Thyroid gland (tissue), 4 donors: ENCODE data around the gene TAB2. TPM values are rescaled to one million over a fixed set of nuclear protein-coding genes. Genes with fewer than 3 reads are reported as not detected.

Experiments
- DNase-seq, 2 donors: peaks; one replicate each; pipeline ENCODE4 v3.0.0-alpha.2; 2019
- H3K27ac ChIP-seq, 3 donors: fragments of 200-600 bp; sonication (generic); 1 replicate in 2 of 3; 2 replicates in 1 of 3; pipeline ENCODE4 v1.5.1; 2016 to 2019; ENCODE audit warnings: mild to moderate bottlenecking in 1 of 3, moderate library complexity in 1 of 3
- H3K27me3 ChIP-seq: fragments of 200-600 bp; sonication (generic); one replicate; pipeline ENCODE4 v1.5.1; 2019
- H3K36me3 ChIP-seq, 2 donors: fragments of 200-600 bp; sonication (generic); one replicate each; pipeline ENCODE4 v1.5.1; 2016 to 2019
- H3K4me1 ChIP-seq, 2 donors: fragments of 200-600 bp; sonication (generic); one replicate each; pipeline ENCODE4 v1.5.1; 2017 to 2019
- H3K4me3 ChIP-seq, 3 donors: fragments of 200-600 bp; sonication (generic); replicated peaks in 1 of 3; 1 replicate in 2 of 3; 2 replicates in 1 of 3; pipeline ENCODE4 v1.5.1; 2016; ENCODE audit warnings: mild to moderate bottlenecking in 1 of 3
- H3K9me3 ChIP-seq: fragments of 200-600 bp; sonication (generic); one replicate; pipeline ENCODE4 v1.5.1; 2017
- POLR2A ChIP-seq, 2 donors: fragments of 450-650 bp; IDR thresholded peaks; one replicate each; pipeline ENCODE4 v1.6.1; 2017; ENCODE audit warnings: antibody characterized with exemption in 2 of 2, mild to moderate bottlenecking in 2 of 2, moderate library complexity in 1 of 2
- WGBS, 2 donors: methylation state at CpG; one replicate each; pipeline ENCODE4 v1.1.5; 2017; 5-methylcytosine and 5-hydroxymethylcytosine counted together
- intact Hi-C: fragments of 100-400 bp; cut with DNase I; formaldehyde crosslinking; loops from one replicate; pipeline ENCODE4 v1.15.1; 2023
- total RNA-seq, 4 donors: library from RNA; depleted of rRNA; stranded (reverse); fragments of >200 nt; gene quantifications; one replicate each; pipeline ENCODE4 v1.2.3, GENCODE V29; 2016
- TF ChIP-seq, protein P1 (sequence below), 6 experiments: fragments of 200-600 bp in 3 of 6; fragments of 450-650 bp in 3 of 6; sonication (generic) in 3 of 6; IDR thresholded peaks; one replicate each; pipeline ENCODE4 v1.5.1; 2016 to 2019; ENCODE audit warnings: antibody characterized with exemption in 6 of 6, mild to moderate bottlenecking in 2 of 6, inconsistent platforms in 1 of 6, moderate library complexity in 1 of 6

Gene TAB2
- total RNA-seq, 4 donors from 2014 or later = 58.5 to 74.3 (median 64.7) TPM

DNA sequence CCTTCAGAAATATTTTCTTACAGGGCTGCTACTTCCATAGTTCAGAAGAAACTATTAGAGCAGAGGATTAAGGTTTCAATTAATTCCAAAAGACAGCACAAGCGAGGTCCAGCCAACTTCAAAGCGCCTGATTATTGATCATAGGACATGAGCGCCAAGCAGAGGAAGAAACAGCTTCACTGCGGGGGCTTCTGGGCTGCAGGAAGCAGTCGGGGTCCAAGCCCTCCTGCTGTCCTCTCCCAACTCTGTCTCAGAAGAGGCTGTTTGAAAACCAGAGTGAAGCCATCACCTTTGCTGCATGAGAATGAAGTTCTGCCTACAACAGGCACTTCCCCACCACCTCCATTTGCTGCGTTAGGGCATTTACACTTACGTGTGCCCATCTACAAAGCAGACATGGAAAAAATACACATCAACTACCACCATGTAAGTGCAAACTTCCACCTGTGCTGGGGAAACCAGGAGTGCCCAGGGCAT lies 106.5 kb downstream of the TAB2 start:
- H3K27me3 ChIP-seq = no peaks in the 10 kb centered on the region
- no peaks in the 10 kb centered on the region for H3K9me3 ChIP-seq
- WGBS, 2 donors = 59 to 66% methylated on average over 7 of the region's 7 CpGs
- H3K27ac ChIP-seq = peak overlapping the region; percentile 72 to 87 (median 84)
- TF ChIP-seq, protein P1, sequence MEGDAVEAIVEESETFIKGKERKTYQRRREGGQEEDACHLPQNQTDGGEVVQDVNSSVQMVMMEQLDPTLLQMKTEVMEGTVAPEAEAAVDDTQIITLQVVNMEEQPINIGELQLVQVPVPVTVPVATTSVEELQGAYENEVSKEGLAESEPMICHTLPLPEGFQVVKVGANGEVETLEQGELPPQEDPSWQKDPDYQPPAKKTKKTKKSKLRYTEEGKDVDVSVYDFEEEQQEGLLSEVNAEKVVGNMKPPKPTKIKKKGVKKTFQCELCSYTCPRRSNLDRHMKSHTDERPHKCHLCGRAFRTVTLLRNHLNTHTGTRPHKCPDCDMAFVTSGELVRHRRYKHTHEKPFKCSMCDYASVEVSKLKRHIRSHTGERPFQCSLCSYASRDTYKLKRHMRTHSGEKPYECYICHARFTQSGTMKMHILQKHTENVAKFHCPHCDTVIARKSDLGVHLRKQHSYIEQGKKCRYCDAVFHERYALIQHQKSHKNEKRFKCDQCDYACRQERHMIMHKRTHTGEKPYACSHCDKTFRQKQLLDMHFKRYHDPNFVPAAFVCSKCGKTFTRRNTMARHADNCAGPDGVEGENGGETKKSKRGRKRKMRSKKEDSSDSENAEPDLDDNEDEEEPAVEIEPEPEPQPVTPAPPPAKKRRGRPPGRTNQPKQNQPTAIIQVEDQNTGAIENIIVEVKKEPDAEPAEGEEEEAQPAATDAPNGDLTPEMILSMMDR (IDR thresholded peaks at IDR 0.05) = no peak
- TF ChIP-seq POLR2A (IDR thresholded peaks at IDR 0.05) = no peak
- peaks cover 7 to 10% of the 10 kb centered on the region in 2 donors for H3K4me1 ChIP-seq
- intact Hi-C loops = loop anchor here (10.0 kb wide), 1 partner anchor 109 kb away; the partner anchor contains the start of gene TAB2
- DNase-seq = no peak
- H3K36me3 ChIP-seq = no peaks in the 10 kb centered on the region
- H3K4me3 ChIP-seq = no peak overlapping the region

DNA sequence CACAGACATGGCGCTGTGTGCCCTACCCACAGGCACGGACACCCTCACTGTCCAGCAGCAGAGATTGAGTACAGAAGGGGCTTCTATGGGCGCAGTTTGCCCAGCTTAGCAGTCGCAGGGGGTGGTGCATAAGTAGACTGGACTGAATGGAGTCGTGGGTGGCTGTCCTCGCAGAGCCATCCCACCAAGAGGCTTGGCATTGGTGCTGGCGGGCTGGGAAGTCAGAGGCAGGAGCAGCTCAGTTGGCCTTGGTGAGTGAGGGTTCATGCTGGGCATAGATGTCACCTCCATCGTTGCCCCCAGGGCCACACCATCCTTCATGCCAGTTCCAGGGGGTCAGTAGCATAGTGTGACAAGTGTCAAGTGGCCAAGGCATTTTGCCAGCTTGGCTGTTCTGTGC lies 107.7 kb downstream of the TAB2 start:
- TF ChIP-seq, protein P1 (IDR thresholded peaks at IDR 0.05) = no peak
- no peak for TF ChIP-seq POLR2A (IDR thresholded peaks at IDR 0.05)
- intact Hi-C loops = loop anchor here (5.0 to 10.0 kb wide), 2 partner anchors 110 to 338 kb away; partner anchors contain the start of gene TAB2
- no peaks in the 10 kb centered on the region for H3K9me3 ChIP-seq

DNA sequence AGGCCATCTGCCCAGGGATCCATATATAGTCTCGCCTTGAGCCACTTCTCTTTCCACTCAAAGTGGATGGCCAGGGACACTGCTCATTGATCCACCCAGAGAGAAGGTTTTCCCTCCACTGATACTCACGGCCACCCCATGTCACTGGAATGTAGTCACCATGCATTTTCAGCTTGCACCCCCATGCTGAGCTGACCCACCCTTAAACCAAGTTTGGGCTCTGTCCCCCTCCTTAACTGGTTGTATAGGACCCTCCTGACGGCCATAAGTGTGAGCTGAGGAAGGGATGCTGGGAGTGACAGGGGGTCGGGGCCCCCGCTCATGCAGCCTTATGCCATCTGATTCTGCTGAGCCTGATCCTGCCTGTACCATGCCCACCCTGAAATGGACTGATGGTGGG lies 108.2 kb downstream of the TAB2 start:
- H3K36me3 ChIP-seq = no peaks in the 10 kb centered on the region
- H3K4me1 ChIP-seq = peaks cover 7 to 10% of the 10 kb centered on the region in 2 donors
- H3K4me3 ChIP-seq = no peak overlapping the region
- 100% methylated on average over 3 to 5 of the region's 5 CpGs for WGBS, 2 donors
- no peaks in the 10 kb centered on the region for H3K9me3 ChIP-seq
- TF ChIP-seq POLR2A (IDR thresholded peaks at IDR 0.05) = no peak
- TF ChIP-seq, protein P1 (IDR thresholded peaks at IDR 0.05) = no peak
- H3K27me3 ChIP-seq = no peaks in the 10 kb centered on the region
- DNase-seq = no peak
- intact Hi-C loops = loop anchor here (5.0 to 10.0 kb wide), 2 partner anchors 111 to 338 kb away; partner anchors contain the start of gene TAB2
- H3K27ac ChIP-seq = no peak overlapping the region

More for the DNA sequence above, 107.7 kb downstream of the TAB2 start:
- 76 to 87% methylated on average over 7 to 8 of the region's 8 CpGs for WGBS, 2 donors
- H3K4me3 ChIP-seq = no peak overlapping the region
- no peaks in the 10 kb centered on the region for H3K36me3 ChIP-seq
- H3K4me1 ChIP-seq = peaks cover 7 to 10% of the 10 kb centered on the region in 2 donors
- H3K27ac ChIP-seq = no peak overlapping the region
- H3K27me3 ChIP-seq = no peaks in the 10 kb centered on the region
- DNase-seq = no peak

DNA sequence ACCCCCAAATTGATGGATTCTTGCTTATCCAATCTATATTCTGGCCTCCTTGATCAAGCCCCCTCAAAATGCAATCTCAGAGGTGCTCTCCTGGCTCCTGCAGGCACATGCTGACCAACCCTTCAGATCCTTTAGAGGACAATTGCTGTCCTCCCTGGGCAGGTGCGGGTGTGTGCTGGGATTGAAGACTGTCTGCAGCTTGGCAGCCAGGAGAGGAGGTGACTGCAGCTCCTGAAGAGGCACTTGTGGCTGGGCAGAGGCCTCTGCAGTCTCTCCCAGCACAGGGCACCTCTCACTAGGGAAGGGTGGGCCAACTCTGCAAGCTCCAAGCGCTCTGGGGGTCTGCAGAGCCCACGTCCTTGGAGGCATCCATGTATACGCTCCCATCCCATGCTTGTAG lies 111.1 kb downstream of the TAB2 start:
- intact Hi-C loops = loop anchor here (5.0 to 10.0 kb wide), 2 partner anchors 114 to 341 kb away; partner anchors contain the start of gene TAB2

More for the DNA sequence above, 111.1 kb downstream of the TAB2 start:
- H3K36me3 ChIP-seq = no peaks in the 10 kb centered on the region
- 96% methylated on average over 4 of the region's 4 CpGs for WGBS, 2 donors
- no peaks in the 10 kb centered on the region for H3K27me3 ChIP-seq
- H3K4me3 ChIP-seq = no peak overlapping the region
- TF ChIP-seq, protein P1 (IDR thresholded peaks at IDR 0.05) = no peak
- no peak for TF ChIP-seq POLR2A (IDR thresholded peaks at IDR 0.05)
- no peak overlapping the region for H3K27ac ChIP-seq
- no peak for DNase-seq
- no peaks in the 10 kb centered on the region for H3K9me3 ChIP-seq
- peaks cover 6 to 7% of the 10 kb centered on the region in 2 donors for H3K4me1 ChIP-seq
